CD14-positive monocyte (primary cell): Measurements from ENCODE around the gene TMEM272. TPM values are rescaled to one million over a fixed set of nuclear protein-coding genes. Genes with fewer than 3 reads are reported as not detected.

Experiments
- DNase-seq, 3 donors: peaks; one replicate each; pipeline ENCODE4 v3.0.0-alpha.2; 2011 to 2022
- H2AFZ ChIP-seq: 2 replicates; pipeline ENCODE4 v1.6.0; 2012; ENCODE audit warnings: mild to moderate bottlenecking, low read depth, low read length, inconsistent platforms; ENCODE audit not compliant: insufficient read depth, poor library complexity, severe bottlenecking
- H3K27ac ChIP-seq, 2 donors: 1 replicate in 1 of 2; 2 replicates in 1 of 2; pipeline ENCODE4 v1.5.1; 2012 to 2013; ENCODE audit warnings: low read length in 2 of 2, control low read depth in 1 of 2, inconsistent platforms in 1 of 2, low read depth in 1 of 2, mild to moderate bottlenecking in 1 of 2
- H3K27me3 ChIP-seq, 2 donors: one replicate each; pipeline versions ENCODE4 v1.6.0 to v1.6.1; 2011 to 2013; ENCODE audit warnings: low read length in 2 of 2; ENCODE audit not compliant: control insufficient read depth in 2 of 2, insufficient read depth in 2 of 2
- H3K36me3 ChIP-seq, 2 donors: replicated peaks in 1 of 2; 1 replicate in 1 of 2; 2 replicates in 1 of 2; pipeline versions ENCODE4 v1.5.1 to v1.6.1; 2012 to 2013; ENCODE audit warnings: low read length in 2 of 2, control low read depth in 1 of 2, inconsistent platforms in 1 of 2, mild to moderate bottlenecking in 1 of 2; ENCODE audit not compliant: insufficient read depth in 2 of 2, control insufficient read depth in 1 of 2
- H3K4me1 ChIP-seq, 2 donors: 1 replicate in 1 of 2; 2 replicates in 1 of 2; pipeline versions ENCODE4 v1.5.1 to v1.6.1; 2012 to 2013; ENCODE audit warnings: low read length in 2 of 2, control low read depth in 1 of 2, inconsistent platforms in 1 of 2, mild to moderate bottlenecking in 1 of 2, moderate library complexity in 1 of 2; ENCODE audit not compliant: insufficient read depth in 2 of 2, control insufficient read depth in 1 of 2
- H3K4me2 ChIP-seq: replicated peaks from 2 replicates; pipeline ENCODE3; 2012; ENCODE audit warnings: low read length, moderate library complexity, mild to moderate bottlenecking; ENCODE audit not compliant: poor library complexity, severe bottlenecking; ENCODE audit errors: extremely low read depth
- H3K4me3 ChIP-seq, 3 experiments: fragments of 200-600 bp in 1 of 3; sonication (generic) in 1 of 3; replicated peaks in 1 of 3; 1 replicate in 2 of 3; 2 replicates in 1 of 3; pipeline ENCODE4 v1.5.1; 2011 to 2013; ENCODE audit warnings: low read length in 3 of 3, mild to moderate bottlenecking in 3 of 3, control low read depth in 2 of 3, low read depth in 2 of 3, inconsistent platforms in 1 of 3, moderate library complexity in 1 of 3
- H3K79me2 ChIP-seq: 2 replicates; pipeline ENCODE4 v1.6.0; 2012; ENCODE audit warnings: mild to moderate bottlenecking, control low read depth, inconsistent platforms, low read length, moderate library complexity; ENCODE audit not compliant: insufficient read depth
- H3K9ac ChIP-seq: 2 replicates; pipeline ENCODE4 v1.6.0; 2017; ENCODE audit warnings: low read length, mild to moderate bottlenecking; ENCODE audit not compliant: insufficient read depth, poor library complexity, severe bottlenecking
- H3K9me3 ChIP-seq, 2 donors: replicated peaks in 1 of 2; 1 replicate in 1 of 2; 2 replicates in 1 of 2; pipeline versions ENCODE4 v1.5.1 to v1.6.1; 2012 to 2013; ENCODE audit warnings: low read length in 2 of 2, control low read depth in 1 of 2; ENCODE audit not compliant: control insufficient read depth in 1 of 2, insufficient read depth in 1 of 2
- H4K20me1 ChIP-seq: 2 replicates; pipeline ENCODE4 v1.6.0; 2012; ENCODE audit warnings: mild to moderate bottlenecking, low read length, control low read depth, moderate library complexity; ENCODE audit not compliant: insufficient read depth
- H3K27ac Mint-ChIP-seq, 7 donors: one replicate each; pipeline ENCODE4 v1.8.0; 2020; ENCODE audit warnings: mild to moderate bottlenecking in 7 of 7, mixed read lengths in 7 of 7, moderate library complexity in 6 of 7, inconsistent platforms in 2 of 7
- H3K27me3 Mint-ChIP-seq, 3 donors: one replicate each; pipeline ENCODE4 v1.8.0; 2021 to 2022; ENCODE audit warnings: low read depth in 3 of 3, mild to moderate bottlenecking in 3 of 3, mixed read lengths in 3 of 3, moderate library complexity in 3 of 3, inconsistent platforms in 1 of 3
- H3K36me3 Mint-ChIP-seq, 2 donors: one replicate each; pipeline ENCODE4 v1.8.0; 2020; ENCODE audit warnings: mixed read lengths in 2 of 2, inconsistent platforms in 1 of 2, mild to moderate bottlenecking in 1 of 2
- H3K4me1 Mint-ChIP-seq: one replicate; pipeline ENCODE4 v1.8.0; 2020; ENCODE audit warnings: mild to moderate bottlenecking, mixed read lengths
- H3K4me3 Mint-ChIP-seq, 2 donors: one replicate each; pipeline ENCODE4 v1.8.0; 2020; ENCODE audit warnings: mild to moderate bottlenecking in 2 of 2, mixed read lengths in 2 of 2, moderate library complexity in 1 of 2
- H3K9me3 Mint-ChIP-seq, 7 donors: one replicate each; pipeline ENCODE4 v1.8.0; 2020 to 2022; ENCODE audit warnings: mixed read lengths in 7 of 7, mild to moderate bottlenecking in 6 of 7, moderate library complexity in 6 of 7, inconsistent platforms in 2 of 7
- WGBS: methylation state at CpG from one replicate; pipeline ENCODE4 v1.1.5; 2013; ENCODE audit warnings: missing lambda C conversion rate; ENCODE audit not compliant: insufficient coverage; 5-methylcytosine and 5-hydroxymethylcytosine counted together
- intact Hi-C, 2 donors: fragments of 100-400 bp; cut with micrococcal nuclease; formaldehyde crosslinking; loops; one replicate each; pipeline versions ENCODE4 v1.15.0 to v1.15.1; 2023
- polyA plus RNA-seq, 3 donors: library from polyadenylated mRNA; depleted of rRNA in 1 of 3; unstranded in 2 of 3; stranded (reverse) in 1 of 3; fragments of 300-500 nt in 2 of 3; fragments of >200 nt in 1 of 3; fragmentation: Illumina TruSeq in 2 of 3; gene quantifications; 1 replicate in 2 of 3; 2 replicates in 1 of 3; pipeline ENCODE4 v1.2.3, GENCODE V29; 2012 to 2021
- TF ChIP-seq, protein P1 (sequence below): fragments of 200-600 bp; IDR thresholded peaks from one replicate; pipeline ENCODE4 v1.8.0; 2022; ENCODE audit warnings: antibody characterized with exemption, mild to moderate bottlenecking

Gene TMEM272
- polyA plus RNA-seq, 3 donors = 0.07 TPM; not detected in 2

DNA sequence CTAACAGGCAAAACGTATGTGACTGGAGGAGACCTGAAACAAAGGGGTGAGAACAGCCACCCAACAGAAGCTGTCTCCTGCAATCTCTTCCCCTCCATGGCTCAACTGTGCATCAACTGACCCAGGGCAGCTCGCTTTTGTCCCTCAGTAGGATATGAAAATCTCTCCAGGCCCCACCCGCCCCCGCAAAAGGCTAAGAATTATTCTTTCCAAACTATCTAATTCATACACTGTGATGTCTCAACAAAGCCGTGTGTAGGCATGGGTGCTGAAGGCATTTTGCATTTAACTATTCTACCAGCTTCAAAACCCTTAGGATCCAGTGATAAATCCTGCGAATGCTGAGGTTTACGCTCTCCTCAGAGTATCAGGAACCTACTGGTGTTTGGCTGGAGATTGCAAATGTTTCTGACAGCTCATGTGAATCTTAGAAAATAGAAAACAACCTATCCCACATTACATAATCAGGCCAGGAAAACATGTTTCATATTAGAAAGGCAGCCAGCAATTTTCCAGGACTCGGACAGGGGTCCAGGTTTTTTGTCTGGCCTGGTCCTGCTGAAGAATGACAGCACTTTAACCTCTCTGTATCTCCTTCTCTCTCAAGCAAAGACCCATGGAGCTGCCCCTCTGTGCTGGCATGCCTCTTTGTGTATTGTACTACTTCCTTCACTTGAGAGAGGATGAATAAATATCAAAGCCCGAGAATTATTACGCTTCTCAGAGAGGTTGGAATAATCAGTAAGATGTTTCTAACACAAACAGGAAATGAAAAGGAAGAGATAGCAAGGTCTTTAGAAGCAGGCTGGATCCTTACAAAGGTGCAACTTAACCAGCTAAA is 58.3 kb downstream of the TMEM272 start:
- Mint-ChIP-seq H3K36me3 (peaks cover 18% of the 10 kb centered on the region in 2 donors), H3K9me3 (no peaks in the 10 kb centered on the region), H3K27ac (peak overlapping the region in 1 of 7 donors; percentile 36), H3K4me1 (peaks cover 3% of the 10 kb centered on the region), H3K4me3 (no peak overlapping the region), H3K27me3 (peaks cover 0 to 3% (median 0%) of the 10 kb centered on the region in 3 donors)
- no peak overlapping the region for H3K9ac ChIP-seq
- H3K4me2 ChIP-seq = no peak overlapping the region
- H3K9me3 ChIP-seq = no peaks in the 10 kb centered on the region
- no peak for DNase-seq
- no peaks in the 10 kb centered on the region for H3K27me3 ChIP-seq
- no peaks in the 10 kb centered on the region for H4K20me1 ChIP-seq
- intact Hi-C loops = no loop called here
- H3K79me2 ChIP-seq = no peaks in the 10 kb centered on the region
- no peak overlapping the region for H2AFZ ChIP-seq
- peaks cover 0 to 2% of the 10 kb centered on the region in 2 donors for H3K36me3 ChIP-seq
- WGBS = 93% methylated on average over 5 of the region's 10 CpGs
- no peak overlapping the region for H3K4me3 ChIP-seq
- TF ChIP-seq, protein P1, sequence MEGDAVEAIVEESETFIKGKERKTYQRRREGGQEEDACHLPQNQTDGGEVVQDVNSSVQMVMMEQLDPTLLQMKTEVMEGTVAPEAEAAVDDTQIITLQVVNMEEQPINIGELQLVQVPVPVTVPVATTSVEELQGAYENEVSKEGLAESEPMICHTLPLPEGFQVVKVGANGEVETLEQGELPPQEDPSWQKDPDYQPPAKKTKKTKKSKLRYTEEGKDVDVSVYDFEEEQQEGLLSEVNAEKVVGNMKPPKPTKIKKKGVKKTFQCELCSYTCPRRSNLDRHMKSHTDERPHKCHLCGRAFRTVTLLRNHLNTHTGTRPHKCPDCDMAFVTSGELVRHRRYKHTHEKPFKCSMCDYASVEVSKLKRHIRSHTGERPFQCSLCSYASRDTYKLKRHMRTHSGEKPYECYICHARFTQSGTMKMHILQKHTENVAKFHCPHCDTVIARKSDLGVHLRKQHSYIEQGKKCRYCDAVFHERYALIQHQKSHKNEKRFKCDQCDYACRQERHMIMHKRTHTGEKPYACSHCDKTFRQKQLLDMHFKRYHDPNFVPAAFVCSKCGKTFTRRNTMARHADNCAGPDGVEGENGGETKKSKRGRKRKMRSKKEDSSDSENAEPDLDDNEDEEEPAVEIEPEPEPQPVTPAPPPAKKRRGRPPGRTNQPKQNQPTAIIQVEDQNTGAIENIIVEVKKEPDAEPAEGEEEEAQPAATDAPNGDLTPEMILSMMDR = no peak
- no peak overlapping the region for H3K27ac ChIP-seq
- no peaks in the 10 kb centered on the region for H3K4me1 ChIP-seq

DNA sequence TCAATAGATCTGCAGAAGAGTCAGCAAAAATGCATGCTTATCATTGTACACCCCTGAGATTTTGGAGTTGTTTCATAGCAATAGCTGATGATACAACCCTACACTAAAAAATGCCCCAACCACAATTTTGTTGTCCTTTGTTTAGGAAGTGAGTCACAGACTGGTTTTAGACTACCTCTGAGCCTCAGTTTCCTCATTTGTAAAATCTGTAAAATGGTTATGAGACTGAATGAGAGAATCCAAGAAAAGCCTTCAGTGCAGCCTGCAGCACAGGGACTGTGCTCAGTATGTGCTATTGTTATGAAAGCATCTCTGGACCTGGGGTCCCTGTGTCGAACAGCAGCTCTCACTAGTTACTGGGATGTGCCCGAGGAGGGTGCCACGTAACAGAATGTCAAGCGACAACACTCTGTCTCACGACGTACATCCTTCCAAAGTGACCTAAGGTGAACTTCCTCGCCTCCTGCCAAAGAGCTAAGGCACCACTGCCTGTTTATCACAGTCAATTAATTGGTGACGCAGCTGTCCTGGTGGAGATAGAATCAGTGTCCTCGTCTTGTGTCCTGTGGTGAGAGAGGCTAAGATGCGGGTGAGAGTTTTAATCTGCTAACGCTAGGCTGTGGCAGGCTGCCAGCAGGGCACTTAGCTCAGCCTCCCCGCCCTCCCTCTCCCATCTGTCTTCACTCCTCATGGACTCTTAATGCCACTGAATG is 59.1 kb downstream of the TMEM272 start:
- Histone ChIP-seq H2AFZ (no peak overlapping the region), H3K9me3 (no peaks in the 10 kb centered on the region), H3K36me3 (no peaks in the 10 kb centered on the region), H4K20me1 (no peaks in the 10 kb centered on the region), H3K79me2 (no peaks in the 10 kb centered on the region), H3K4me2 (no peak overlapping the region), H3K9ac (no peak overlapping the region), H3K4me1 (no peaks in the 10 kb centered on the region), H3K27ac (no peak overlapping the region), H3K27me3 (no peaks in the 10 kb centered on the region), H3K4me3 (no peak overlapping the region)
- Mint-ChIP-seq H3K9me3 (no peaks in the 10 kb centered on the region), H3K27ac (peak overlapping the region in 1 of 7 donors; percentile 36), H3K4me1 (peaks cover 3% of the 10 kb centered on the region), H3K36me3 (peaks cover 14 to 17% of the 10 kb centered on the region in 2 donors), H3K27me3 (peaks cover 0 to 3% (median 0%) of the 10 kb centered on the region in 3 donors), H3K4me3 (no peak overlapping the region)
- intact Hi-C loops = no loop called here
- TF ChIP-seq, protein P1 = no peak
- WGBS = 51% methylated on average over 9 of the region's 12 CpGs
- DNase-seq = no peak
